Activated naive CD4-positive, alpha-beta T cell (primary cell): Measurements from ENCODE around the gene MAST3.
A peak's percentile ranks its signal among the peaks of the same experiment; 100 is the strongest.

Experiments
- DNase-seq, 4 experiments: peaks; one replicate each; lab custom pipeline; 2025; lab: John Stamatoyannopoulos, UW

Gene MAST3

DNA sequence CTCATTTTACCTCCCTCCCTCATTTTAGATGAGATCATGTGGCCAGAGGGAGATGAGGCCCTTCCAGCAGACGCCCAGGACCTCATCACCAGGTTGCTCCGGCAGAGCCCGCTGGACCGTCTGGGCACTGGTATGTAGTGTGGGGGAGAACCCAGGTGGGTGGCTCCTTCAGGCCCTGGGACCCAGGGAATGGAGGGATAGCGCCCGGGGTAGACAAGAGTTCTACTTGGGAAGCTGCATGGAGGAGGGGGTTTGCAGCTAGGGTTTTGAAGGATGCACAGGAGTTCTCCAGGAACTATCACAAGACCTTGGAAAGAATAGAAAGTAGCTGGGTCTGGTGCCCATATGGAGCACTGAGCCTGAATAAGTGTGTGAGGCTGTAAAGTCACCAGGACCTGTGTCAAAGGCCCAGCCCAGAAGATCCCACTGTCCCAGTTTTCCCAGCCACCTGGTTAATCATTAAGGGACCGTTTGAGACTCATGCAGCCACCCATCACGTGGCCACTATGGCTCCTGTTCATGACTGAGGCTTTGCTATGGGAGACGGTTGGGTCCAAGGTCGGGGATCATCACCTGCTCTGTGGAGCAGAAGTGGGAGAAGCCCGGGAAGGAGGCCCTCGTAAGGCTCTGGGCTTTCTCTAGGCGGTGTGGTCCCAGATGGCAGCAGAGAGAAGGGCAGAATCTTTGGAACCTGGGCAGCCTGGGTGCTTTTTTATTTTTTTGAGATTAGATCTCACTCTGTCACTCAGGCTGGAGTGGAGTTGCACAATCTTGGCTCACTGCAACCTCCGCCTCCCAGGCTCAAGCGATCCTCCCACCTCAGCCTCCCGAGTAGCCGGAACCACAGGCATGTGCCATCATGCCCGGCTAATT is 38.4 kb downstream of the MAST3 start:
- DNase-seq = no peak

DNA sequence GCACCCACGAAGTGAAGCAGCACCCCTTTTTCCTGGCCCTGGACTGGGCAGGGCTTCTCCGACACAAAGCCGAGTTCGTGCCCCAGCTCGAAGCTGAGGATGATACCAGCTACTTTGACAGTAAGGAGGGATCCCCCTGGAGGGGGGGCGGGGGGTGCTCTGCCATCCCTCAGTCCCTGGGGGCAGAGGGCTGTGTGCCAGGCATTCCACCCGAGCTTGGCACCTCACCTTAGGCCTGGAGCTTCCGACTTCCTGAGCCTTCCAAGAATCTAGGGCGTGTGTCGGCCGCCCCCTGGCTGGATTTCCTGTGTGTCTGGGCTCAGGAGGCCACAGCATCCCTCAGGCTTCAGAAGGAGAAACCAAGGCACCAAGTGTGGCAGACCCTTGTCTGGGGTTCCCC is 39.7 kb downstream of the MAST3 start:
- no peak for DNase-seq

GRCh38 chr19:18137657-18138339 is 40.2 kb downstream of the MAST3 start:
- DNase-seq = no peak

DNA sequence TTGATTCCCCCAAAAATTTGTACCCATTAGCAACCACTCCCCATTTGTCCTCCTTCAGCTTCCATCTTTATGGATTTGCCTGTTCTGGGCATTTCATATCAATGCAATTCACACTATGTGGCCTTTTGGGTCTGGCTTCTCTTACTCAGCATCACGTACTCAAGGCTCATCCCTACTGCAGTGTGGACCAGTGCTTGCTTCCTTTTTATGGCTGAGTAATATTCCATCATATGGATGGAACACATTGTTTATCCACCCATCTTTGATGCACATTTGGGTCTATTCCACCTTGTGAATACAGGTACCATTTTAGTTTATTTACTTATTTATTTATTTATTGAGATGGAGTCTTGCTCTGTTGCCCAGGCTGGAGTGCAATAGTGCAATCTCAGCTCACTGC is 42.9 kb downstream of the MAST3 start:
- no peak for DNase-seq

DNA sequence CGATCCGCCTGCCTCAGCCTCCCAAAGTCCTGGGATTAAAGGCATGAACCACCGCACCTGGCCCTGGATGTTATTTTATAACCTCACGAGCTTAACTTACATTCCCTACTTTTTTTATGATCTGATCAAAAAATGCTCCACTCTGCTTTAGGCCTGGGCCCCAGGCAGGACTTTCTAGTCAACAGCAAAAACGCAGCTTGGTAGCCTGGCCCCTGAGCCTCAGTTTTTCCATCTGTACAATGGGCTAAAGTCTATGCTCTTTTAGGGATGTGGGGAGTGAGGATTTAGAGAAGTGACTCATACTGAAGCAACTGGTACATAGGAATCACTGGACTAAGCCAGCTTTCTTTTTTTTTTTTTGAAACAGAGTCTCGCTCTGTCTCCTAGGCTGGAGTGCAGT is 43.5 kb downstream of the MAST3 start:
- no peak for DNase-seq

DNA sequence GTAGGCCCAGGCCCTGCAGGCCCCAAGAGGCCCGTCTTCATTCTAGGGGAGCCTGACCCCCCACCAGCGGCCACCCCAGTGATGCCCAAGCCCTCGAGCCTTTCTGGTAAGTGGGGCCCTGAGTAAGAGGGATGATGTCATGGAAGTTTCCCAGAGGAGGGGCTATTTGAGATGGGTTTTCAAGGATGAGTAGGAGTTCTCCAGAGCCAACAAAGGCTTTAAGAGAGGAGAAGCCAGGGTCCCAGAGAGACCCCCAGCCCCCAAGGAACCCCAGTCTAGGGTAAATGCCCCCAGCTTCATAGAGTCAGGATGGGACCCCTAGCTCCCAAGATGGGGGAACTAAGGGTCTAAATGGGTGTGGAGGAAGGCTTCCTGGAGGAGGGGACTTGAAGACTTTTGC is 46.3 kb downstream of the MAST3 start:
- DNase-seq = no peak

GRCh38 chr19:18144361-18144760 is 46.8 kb downstream of the MAST3 start:
- DNase-seq = no peak

DNA sequence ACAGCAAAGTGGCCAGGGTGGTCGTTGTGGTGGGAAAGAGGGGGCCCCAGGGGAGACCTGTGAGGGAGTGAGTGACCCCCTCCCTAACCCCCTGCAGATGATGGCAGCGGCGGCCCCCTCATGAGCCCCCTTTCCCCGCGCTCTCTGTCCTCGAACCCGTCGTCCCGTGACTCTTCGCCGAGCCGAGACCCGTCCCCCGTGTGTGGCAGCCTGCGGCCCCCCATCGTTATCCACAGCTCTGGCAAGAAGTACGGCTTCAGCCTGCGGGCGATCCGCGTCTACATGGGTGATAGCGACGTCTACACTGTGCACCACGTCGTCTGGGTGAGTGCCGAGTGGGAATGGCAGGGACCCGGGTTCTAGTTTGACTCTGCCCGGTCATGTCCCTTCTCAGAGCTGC is 47.3 kb downstream of the MAST3 start:
- DNase-seq = no peak

GRCh38 chr19:18145391-18145999 is 47.9 kb downstream of the MAST3 start:
- DNase-seq = no peak

DNA sequence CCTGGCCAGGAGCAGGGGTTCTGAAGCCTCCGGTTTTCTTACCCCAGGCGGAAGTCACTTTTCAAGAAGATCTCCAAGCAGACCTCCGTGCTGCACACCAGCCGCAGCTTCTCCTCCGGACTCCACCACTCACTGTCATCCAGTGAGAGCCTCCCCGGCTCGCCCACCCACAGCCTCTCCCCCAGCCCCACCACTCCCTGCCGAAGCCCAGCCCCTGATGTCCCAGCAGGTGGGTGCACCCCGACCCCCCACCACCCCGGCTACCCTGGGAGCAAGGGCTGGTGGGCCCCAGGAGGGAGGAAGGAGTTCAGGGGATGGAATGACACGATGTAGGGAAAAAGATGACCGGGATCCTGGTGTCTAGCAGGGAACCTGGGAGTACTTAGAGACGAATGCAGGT is 49.8 kb downstream of the MAST3 start:
- no peak for DNase-seq

DNA sequence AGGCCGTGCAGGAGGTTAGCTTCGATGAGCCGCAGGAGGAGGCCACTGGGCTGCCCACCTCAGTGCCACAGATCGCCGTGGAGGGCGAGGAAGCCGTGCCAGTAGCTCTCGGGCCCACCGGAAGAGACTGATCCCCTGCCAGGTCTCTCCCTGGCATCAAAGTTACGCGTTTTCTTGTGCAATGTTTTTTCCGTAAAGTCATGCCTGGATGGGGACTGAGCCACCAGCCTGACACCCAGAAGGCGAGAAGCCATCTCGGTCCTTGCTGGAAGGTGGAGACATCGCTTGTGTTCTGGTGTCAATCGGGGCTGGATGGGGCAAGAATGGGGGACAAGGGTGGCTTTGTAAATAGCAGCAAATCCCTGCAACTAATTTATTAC is 52.0 kb downstream of the MAST3 start:
- no peak for DNase-seq

DNA sequence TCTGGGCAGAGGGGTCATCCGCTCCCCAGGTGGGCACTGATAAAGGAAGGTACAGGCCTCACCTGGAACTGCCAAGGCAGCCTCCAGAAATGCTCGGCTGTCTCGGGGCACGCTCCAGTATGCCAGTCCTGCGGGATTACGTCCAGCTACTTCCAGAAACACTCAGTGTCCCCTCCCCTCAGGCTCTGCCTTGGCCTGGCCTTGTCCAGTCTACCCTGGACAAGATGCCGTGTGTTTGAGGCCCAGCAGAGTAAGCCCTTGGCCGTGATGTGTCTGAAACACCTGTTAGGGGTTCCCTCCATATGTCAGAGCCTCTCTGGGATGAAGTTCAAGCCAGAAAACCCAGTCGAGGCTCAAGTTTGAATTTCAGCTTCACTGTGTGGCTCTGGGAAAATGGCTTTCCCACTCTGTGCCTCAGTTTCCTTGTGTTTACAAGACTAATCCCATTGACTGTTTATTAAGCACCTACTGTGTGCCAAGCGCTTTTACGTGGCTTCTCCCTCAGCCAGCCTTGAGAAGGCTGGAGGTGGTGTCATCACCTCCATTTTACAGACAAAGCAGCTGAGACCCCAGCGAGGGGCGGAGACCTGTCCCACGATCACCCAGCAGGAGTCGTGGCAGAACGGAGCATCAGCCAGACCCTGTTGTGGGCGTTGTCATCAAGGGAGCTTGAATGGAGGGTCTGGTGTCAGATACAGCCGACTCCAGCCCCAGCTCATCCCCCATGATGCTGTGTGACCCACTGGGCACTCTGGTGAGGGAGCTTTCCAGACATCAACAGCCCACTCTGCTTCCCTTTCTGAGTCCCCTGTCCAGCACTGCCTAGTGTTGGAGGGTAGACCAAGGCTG is 53.4 kb downstream of the MAST3 start:
- no peak for DNase-seq

DNA sequence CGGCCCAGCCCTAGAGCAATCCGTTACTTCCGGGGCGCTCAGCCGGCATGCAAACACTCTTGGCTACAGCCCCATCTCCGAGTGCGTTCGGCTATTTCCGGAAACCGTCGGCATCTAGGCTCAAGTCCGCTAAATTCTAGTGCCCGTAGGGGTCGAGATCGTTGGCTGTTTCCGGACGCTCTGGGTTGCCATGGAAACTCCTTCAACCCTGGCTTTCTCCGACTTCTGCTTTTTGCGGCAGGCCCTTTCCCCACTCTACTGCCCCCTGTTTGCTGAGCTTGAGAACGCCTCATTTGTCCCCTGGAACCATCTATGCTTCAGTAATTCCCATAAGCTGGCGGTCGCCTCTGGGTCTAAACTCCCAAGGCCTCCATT is 54.9 kb downstream of the MAST3 start:
- peak; percentile 89 to 98 (median 96) for DNase-seq

DNA sequence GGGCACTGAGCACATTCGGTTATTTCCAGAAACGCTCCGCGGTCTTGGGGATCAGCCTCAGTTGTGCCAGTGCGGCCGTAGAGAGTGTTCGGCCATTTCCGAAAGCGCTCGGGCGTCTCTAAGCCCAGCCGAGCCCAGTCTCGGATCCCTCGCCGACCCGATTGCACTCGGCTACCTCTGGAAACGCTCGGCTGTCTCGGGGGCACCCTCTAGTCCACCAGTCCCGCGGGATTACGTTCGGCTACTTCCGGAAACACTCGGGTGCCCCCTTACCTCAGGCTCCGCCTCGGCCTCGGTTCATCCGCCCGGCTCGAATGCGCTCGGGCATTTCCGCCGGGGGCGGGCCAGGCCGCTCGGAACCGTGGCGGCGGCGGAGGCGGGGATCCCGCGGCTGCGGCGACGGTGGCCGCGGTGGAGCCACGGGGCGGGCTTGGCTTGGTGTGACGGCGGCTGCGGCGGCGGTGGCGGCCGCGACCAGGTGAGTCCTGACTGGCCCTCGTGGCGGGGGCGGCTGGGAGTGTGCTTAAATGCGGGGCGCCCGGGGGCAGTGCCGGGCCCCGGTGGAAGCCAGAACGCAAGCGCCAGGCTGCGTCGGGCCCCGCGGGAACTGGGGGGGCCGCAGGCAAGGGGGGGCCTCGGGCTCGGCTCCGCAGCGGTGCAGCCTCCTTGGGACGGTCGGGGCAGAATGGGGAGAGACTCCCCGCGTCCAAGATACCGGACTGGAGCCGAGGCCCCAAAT is 55.4 kb downstream of the MAST3 start, which contains the start of gene PIK3R2:
TSS of gene PIK3R2 (plus strand) at position 347 of the 739 bp plus-strand sequence. CDS start 2,717 bp downstream, outside the sequence.
- DNase-seq = peak; percentile 96 to 99 (median 98)

DNA sequence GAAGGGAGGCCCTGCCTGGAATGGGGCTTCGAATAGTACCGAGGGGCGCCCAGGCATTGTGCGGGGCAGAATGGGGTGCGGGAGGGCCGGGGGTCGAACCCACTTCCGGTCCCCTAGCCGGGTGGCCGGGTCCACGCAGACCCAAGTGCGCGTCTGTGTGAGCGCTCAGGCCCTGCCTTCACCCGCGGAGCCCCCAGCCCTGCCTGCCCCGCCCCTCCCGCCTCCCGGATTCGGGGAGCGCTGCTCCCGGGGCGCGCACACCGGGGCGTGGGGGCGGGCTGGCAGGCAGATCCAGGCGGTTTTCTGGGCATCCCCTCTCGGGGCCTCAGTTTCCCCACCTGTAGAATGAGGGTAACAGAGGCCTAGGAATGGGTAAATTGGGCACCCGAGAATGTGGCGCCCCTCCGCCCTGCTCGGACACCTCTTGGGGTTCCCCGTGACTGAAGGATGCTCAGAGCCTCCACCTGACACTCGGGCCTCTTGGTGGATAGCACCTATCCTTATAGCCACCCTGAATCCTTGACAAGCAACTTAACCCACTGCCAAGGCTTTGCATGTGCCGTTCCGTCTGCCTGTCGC is 56.1 kb downstream of the MAST3 start:
- peak in 1 of 4 experiments; percentile 38 for DNase-seq

- no peak for DNase-seq
Measured at GRCh38 chr19:18155095-18156087, 57.8 kb downstream of the MAST3 start.

DNA sequence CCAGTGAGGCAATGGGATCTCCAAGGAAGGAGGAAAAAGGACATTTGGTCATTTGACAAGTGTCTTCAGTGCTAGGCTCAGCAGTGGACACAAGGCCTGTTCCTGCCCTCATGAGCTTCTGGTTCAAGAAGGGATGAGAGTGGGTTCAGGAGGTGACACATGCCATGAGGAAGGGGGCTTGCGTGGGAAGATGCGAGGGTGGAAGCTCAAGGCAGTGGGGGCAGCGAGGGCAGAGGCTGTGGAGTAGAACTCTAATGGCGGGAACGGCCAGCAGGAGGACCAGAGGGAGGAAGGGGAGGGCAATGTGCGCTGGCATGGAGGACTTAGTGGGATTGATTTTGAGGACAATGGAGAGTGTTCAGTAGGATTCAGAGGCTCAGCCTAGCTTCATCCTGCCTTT is 58.7 kb downstream of the MAST3 start:
- no peak for DNase-seq

DNA sequence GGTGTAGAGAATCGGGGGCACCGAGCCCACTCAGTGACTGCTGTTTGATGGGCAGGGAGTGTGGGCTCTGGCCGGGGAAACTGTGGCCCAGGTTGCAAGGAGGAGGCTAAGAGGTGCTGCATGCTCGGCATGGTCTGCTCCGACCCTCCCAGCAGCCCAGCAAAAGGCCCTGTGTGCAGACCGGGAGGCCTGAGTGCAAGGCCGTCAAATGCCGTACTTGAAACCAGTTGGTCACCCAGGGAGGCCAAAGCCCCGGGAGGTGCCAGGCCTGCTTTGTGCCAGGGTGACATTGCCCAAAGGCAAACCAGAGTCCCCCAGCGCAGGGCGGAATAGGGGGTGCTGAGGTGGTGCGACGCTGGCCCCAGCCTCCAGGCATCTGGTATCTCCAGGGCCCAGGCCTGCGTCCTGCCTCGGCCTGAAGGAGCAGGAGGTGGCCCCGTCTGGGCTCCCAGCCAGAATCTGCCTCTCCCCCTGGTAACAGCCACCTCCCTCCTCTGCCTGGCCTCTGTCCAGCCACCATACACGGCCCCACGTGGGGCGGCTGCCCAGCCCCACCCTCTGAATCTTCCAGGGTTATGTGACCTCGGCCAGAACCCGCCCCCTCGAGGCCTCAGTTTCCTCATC is 59.4 kb downstream of the MAST3 start:
- DNase-seq = no peak

GRCh38 chr19:18157465-18158063 is 60.0 kb downstream of the MAST3 start:
- no peak for DNase-seq
